ENCODE data around the gene DDAH1. TPM values are rescaled to one million over a fixed set of nuclear protein-coding genes. Genes with fewer than 3 reads are reported as not detected.

The DDAH1 gene
- total RNA-seq, 1 donor from 2014 or later = 10.8 TPM

- Mint-ChIP-seq H3K27ac (ENCODE audit: unreplicated experiment) (no peak overlapping the region), H3K4me3 (ENCODE audit: unreplicated experiment) (no peak overlapping the region), H3K9me3 (ENCODE audit: unreplicated experiment) (no peaks in the 10 kb centered on the region), H3K4me1 (ENCODE audit: unreplicated experiment) (peaks cover 37% of the 10 kb centered on the region), H3K36me3 (ENCODE audit: low read depth, unreplicated experiment) (peaks cover 22% of the 10 kb centered on the region), H3K27me3 (ENCODE audit: unreplicated experiment) (peaks cover 8% of the 10 kb centered on the region)
- TF ChIP-seq, protein P1, sequence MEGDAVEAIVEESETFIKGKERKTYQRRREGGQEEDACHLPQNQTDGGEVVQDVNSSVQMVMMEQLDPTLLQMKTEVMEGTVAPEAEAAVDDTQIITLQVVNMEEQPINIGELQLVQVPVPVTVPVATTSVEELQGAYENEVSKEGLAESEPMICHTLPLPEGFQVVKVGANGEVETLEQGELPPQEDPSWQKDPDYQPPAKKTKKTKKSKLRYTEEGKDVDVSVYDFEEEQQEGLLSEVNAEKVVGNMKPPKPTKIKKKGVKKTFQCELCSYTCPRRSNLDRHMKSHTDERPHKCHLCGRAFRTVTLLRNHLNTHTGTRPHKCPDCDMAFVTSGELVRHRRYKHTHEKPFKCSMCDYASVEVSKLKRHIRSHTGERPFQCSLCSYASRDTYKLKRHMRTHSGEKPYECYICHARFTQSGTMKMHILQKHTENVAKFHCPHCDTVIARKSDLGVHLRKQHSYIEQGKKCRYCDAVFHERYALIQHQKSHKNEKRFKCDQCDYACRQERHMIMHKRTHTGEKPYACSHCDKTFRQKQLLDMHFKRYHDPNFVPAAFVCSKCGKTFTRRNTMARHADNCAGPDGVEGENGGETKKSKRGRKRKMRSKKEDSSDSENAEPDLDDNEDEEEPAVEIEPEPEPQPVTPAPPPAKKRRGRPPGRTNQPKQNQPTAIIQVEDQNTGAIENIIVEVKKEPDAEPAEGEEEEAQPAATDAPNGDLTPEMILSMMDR (IDR thresholded peaks at IDR 0.05; ENCODE audit: unreplicated experiment) = no peak
- no peak for DNase-seq (ENCODE audit: low spot score)
These were observed 191.6 kb downstream of the DDAH1 start for GRCh38 chr1:85273397-85273796.

GRCh38 chr1:85268801-85269585 lies 196.0 kb downstream of the DDAH1 start:
- Mint-ChIP-seq H3K27me3 (ENCODE audit: unreplicated experiment) (peaks cover 1% of the 10 kb centered on the region), H3K4me1 (ENCODE audit: unreplicated experiment) (peaks cover 19% of the 10 kb centered on the region), H3K27ac (ENCODE audit: unreplicated experiment) (no peak overlapping the region), H3K9me3 (ENCODE audit: unreplicated experiment) (no peaks in the 10 kb centered on the region), H3K4me3 (ENCODE audit: unreplicated experiment) (peak overlapping the region; percentile 65), H3K36me3 (ENCODE audit: low read depth, unreplicated experiment) (peaks cover 27% of the 10 kb centered on the region)
- TF ChIP-seq, protein P1 (IDR thresholded peaks at IDR 0.05; ENCODE audit: unreplicated experiment) = no peak
- no peak for DNase-seq (ENCODE audit: low spot score)

Other genes starting within 250 kb of the DDAH1 start
- 37.7 TPM for gene C1orf52, start 205.5 kb downstream of the DDAH1 start, total RNA-seq (ENCODE audit: unreplicated experiment)
- gene BCL10, start 188.5 kb downstream of the DDAH1 start, total RNA-seq (ENCODE audit: unreplicated experiment) = 33.6 TPM
- 21.0 TPM for gene CCN1, start 115.6 kb upstream of the DDAH1 start, total RNA-seq (ENCODE audit: unreplicated experiment)
- gene ZNHIT6, start 243.3 kb upstream of the DDAH1 start, total RNA-seq (ENCODE audit: unreplicated experiment) = 22.6 TPM